ENCODE data around the gene C2orf78.
A peak's percentile ranks its signal among the peaks of the same experiment; 100 is the strongest.

The C2orf78 gene

GRCh38 chr2:73837847-73838585 is 54.0 kb downstream of the C2orf78 start:
- no peak for DNase-seq (ENCODE audit: low spot score)

- DNase-seq (ENCODE audit: low spot score), result no peak
Observed at GRCh38 chr2:73838889-73839534, 55.0 kb downstream of the C2orf78 start.

- DNase-seq (ENCODE audit: low spot score), result no peak
Observed at GRCh38 chr2:73839653-73840411, 55.8 kb downstream of the C2orf78 start.

- no peak for DNase-seq (ENCODE audit: low spot score)
Observed at GRCh38 chr2:73841912-73842738, 58.1 kb downstream of the C2orf78 start.

GRCh38 chr2:73842739-73843019 is 58.7 kb downstream of the C2orf78 start:
- DNase-seq (ENCODE audit: low spot score), result no peak

- no peak for DNase-seq (ENCODE audit: low spot score)
Observed at GRCh38 chr2:73844087-73844486, 60.1 kb downstream of the C2orf78 start.

GRCh38 chr2:73850009-73850408 is 66.0 kb downstream of the C2orf78 start:
- no peak for DNase-seq (ENCODE audit: low spot score)

- DNase-seq (ENCODE audit: low spot score), result no peak
Observed at GRCh38 chr2:73851274-73851673, 67.3 kb downstream of the C2orf78 start.

GRCh38 chr2:73852020-73852419 is 68.0 kb downstream of the C2orf78 start:
- no peak for DNase-seq (ENCODE audit: low spot score)

- DNase-seq (ENCODE audit: low spot score), result no peak
Observed at GRCh38 chr2:73855526-73855925, 71.5 kb downstream of the C2orf78 start.

GRCh38 chr2:73856214-73856613 is 72.2 kb downstream of the C2orf78 start:
- DNase-seq (ENCODE audit: low spot score), result no peak

GRCh38 chr2:73859721-73860586 is 76.0 kb downstream of the C2orf78 start:
- DNase-seq (ENCODE audit: low spot score), result peak; percentile 14

- DNase-seq (ENCODE audit: low spot score), result no peak
Observed at GRCh38 chr2:73862987-73863386, 79.0 kb downstream of the C2orf78 start.

All from CD4-positive, alpha-beta T cell treated with Interleukin-2 at 100 ng/mL for 4 hours (primary cell).